HepG2 (cell line): ENCODE measurements around the gene OPRL1. TPM values are rescaled to one million over a fixed set of nuclear protein-coding genes. Genes with fewer than 3 reads are reported as not detected.
A peak's percentile ranks its signal among the peaks of the same experiment; 100 is the strongest.

ENCODE experiments used
- AGO1 ChIP-seq: fragments of 200-400 bp; formaldehyde crosslinking; IDR thresholded peaks from 2 replicates; pipeline ENCODE4 v1.6.1; 2017; ENCODE audit warnings: mild to moderate bottlenecking, low read depth, low read length, moderate library complexity; ENCODE audit not compliant: poor library complexity, severe bottlenecking
- GTF2F1 ChIP-seq: fragments of 150-350 bp; IDR thresholded peaks from 2 replicates; pipeline ENCODE4 v1.6.1; 2014; ENCODE audit warnings: low read length
- KAT8 ChIP-seq: IDR thresholded peaks from 2 replicates; pipeline ENCODE4 v1.6.1; 2016; ENCODE audit warnings: missing genetic modification reagents, missing compliant biosample characterization
- KDM1A ChIP-seq: IDR thresholded peaks from 2 replicates; pipeline ENCODE4 v1.6.1; 2016; ENCODE audit warnings: missing compliant biosample characterization
- NRL ChIP-seq: sonication (generic); formaldehyde crosslinking; IDR thresholded peaks from 2 replicates; pipeline ENCODE4 v1.5.0; 2020; ENCODE audit warnings: missing genetic modification reagents, mild to moderate bottlenecking, moderate library complexity, borderline replicate concordance
- RORA ChIP-seq: sonication (generic); formaldehyde crosslinking; IDR thresholded peaks from 2 replicates; pipeline ENCODE4 v1.5.0; 2020; ENCODE audit warnings: mild to moderate bottlenecking, missing genetic modification reagents, moderate library complexity
- SMARCC2 ChIP-seq: fragments of 450-650 bp; IDR thresholded peaks from 2 replicates; pipeline ENCODE4 v1.6.1; 2017; ENCODE audit warnings: antibody characterized with exemption, mild to moderate bottlenecking
- ZNF274 ChIP-seq: sonication (generic); formaldehyde crosslinking; IDR thresholded peaks from 2 replicates; pipeline ENCODE4 v1.5.1; 2020; ENCODE audit warnings: mild to moderate bottlenecking, missing genetic modification reagents
- ZNF333 ChIP-seq: sonication (generic); formaldehyde crosslinking; IDR thresholded peaks from 2 replicates; pipeline ENCODE4 v1.4.0; 2020; ENCODE audit warnings: mild to moderate bottlenecking, missing genetic modification reagents, borderline replicate concordance
- polyA plus RNA-seq, 8 experiments: library from polyadenylated mRNA; depleted of rRNA in 3 of 8; stranded (reverse) in 7 of 8; unstranded in 1 of 8; fragments of >200 nt; fragmentation: Illumina TruSeq in 4 of 8; extraction: Trizol in 4 of 8; gene quantifications; 2 replicates each; pipeline versions ENCODE4 v1.2.1 to v1.2.3, GENCODE V29; 2011 to 2016; ENCODE audit warnings: low read depth in 4 of 8, missing spikeins in 1 of 8, mixed read lengths in 1 of 8; ENCODE audit not compliant: insufficient read depth in 1 of 8
- total RNA-seq, 5 experiments: library from RNA; depleted of rRNA; stranded (reverse); fragments of >200 nt; fragmentation: Illumina TruSeq; extraction: Trizol; gene quantifications; 2 replicates each; pipeline ENCODE4 v1.2.3, GENCODE V29; 2016; ENCODE audit warnings: low read depth in 1 of 5
- TF ChIP-seq, protein P1 (sequence below): sonication (generic); formaldehyde crosslinking; IDR thresholded peaks from 2 replicates; pipeline ENCODE4 v1.5.0; 2020; ENCODE audit warnings: mild to moderate bottlenecking, missing genetic modification reagents
- TF ChIP-seq, protein P2 (sequence below): sonication (generic); formaldehyde crosslinking; IDR thresholded peaks from 2 replicates; pipeline ENCODE4 v1.9.0; 2021; ENCODE audit warnings: missing genetic modification reagents, borderline replicate concordance
- TF ChIP-seq, protein P3 (sequence below): sonication (generic); formaldehyde crosslinking; IDR thresholded peaks from 2 replicates; pipeline ENCODE4 v1.9.0; 2021; ENCODE audit warnings: mild to moderate bottlenecking, missing genetic modification reagents
- TF ChIP-seq, protein P4 (sequence below): sonication (generic); formaldehyde crosslinking; IDR thresholded peaks from 2 replicates; pipeline ENCODE4 v1.4.0; 2020; ENCODE audit warnings: missing genetic modification reagents, borderline replicate concordance

Gene OPRL1
- total and polyA plus RNA-seq, 2 of the 13 experiments (the other 11 are each of a cell fraction or from before 2014, with no cell fraction given), result 0.35 to 0.71 TPM

DNA sequence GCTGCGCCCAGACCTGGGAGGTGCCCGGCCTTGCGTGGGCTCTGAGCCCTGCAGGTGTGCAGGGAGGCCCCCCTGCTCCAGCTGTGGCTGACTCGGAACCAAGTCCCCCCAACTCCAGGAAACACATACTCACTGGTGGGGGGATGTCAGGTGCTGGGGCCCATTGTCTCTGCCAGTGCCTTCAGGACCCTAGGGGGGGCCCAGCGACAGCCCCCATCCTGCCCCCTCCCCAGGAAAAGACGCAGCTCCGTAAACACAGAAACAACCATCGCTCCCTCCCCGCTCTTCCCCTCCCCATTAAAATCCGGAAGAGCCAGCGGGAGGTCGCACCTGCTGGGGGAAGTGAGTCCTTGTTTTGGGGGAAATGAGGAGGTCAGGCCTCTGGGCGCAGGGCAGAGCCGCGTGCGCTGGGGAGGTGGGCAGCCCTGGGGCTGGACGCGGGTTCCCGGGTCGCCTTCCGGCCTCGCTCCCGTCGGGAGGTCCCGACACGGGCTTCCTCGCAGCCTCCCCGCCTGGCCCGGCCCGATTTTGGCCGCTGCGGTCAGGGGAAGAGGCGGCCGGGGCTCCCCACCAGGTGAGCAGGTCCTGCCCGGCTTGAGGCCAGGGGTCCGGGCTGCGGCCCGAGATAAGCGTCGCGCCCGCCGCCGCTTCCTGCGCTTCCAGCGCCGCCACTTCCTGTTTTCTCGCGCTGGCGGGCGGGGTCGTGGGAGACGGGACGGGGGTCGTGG lies 37.7 kb upstream of the OPRL1 start (continued):
- TF ChIP-seq ZNF274 (CRISPR knock-in tag) (no peak; the same call in 1 of the 2 replicates), GTF2F1 (no peak), SMARCC2 (no peak), NRL (CRISPR knock-in tag) (peak; percentile 93), AGO1 (peak; percentile 99), KDM1A (no peak), KAT8 (CRISPR knock-in tag) (peak; percentile 81), RORA (CRISPR knock-in tag) (no peak), ZNF333 (CRISPR knock-in tag) (peak; percentile 41; the same call in 1 of the 2 replicates)
- TF ChIP-seq, protein P1, sequence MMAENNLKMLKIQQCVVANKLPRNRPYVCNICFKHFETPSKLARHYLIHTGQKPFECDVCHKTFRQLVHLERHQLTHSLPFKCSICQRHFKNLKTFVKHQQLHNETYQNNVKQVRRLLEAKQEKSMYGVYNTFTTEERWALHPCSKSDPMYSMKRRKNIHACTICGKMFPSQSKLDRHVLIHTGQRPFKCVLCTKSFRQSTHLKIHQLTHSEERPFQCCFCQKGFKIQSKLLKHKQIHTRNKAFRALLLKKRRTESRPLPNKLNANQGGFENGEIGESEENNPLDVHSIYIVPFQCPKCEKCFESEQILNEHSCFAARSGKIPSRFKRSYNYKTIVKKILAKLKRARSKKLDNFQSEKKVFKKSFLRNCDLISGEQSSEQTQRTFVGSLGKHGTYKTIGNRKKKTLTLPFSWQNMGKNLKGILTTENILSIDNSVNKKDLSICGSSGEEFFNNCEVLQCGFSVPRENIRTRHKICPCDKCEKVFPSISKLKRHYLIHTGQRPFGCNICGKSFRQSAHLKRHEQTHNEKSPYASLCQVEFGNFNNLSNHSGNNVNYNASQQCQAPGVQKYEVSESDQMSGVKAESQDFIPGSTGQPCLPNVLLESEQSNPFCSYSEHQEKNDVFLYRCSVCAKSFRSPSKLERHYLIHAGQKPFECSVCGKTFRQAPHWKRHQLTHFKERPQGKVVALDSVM (CRISPR knock-in tag), result no peak
- TF ChIP-seq, protein P2, sequence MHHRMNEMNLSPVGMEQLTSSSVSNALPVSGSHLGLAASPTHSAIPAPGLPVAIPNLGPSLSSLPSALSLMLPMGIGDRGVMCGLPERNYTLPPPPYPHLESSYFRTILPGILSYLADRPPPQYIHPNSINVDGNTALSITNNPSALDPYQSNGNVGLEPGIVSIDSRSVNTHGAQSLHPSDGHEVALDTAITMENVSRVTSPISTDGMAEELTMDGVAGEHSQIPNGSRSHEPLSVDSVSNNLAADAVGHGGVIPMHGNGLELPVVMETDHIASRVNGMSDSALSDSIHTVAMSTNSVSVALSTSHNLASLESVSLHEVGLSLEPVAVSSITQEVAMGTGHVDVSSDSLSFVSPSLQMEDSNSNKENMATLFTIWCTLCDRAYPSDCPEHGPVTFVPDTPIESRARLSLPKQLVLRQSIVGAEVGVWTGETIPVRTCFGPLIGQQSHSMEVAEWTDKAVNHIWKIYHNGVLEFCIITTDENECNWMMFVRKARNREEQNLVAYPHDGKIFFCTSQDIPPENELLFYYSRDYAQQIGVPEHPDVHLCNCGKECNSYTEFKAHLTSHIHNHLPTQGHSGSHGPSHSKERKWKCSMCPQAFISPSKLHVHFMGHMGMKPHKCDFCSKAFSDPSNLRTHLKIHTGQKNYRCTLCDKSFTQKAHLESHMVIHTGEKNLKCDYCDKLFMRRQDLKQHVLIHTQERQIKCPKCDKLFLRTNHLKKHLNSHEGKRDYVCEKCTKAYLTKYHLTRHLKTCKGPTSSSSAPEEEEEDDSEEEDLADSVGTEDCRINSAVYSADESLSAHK (CRISPR knock-in tag), result no peak
- TF ChIP-seq, protein P3, sequence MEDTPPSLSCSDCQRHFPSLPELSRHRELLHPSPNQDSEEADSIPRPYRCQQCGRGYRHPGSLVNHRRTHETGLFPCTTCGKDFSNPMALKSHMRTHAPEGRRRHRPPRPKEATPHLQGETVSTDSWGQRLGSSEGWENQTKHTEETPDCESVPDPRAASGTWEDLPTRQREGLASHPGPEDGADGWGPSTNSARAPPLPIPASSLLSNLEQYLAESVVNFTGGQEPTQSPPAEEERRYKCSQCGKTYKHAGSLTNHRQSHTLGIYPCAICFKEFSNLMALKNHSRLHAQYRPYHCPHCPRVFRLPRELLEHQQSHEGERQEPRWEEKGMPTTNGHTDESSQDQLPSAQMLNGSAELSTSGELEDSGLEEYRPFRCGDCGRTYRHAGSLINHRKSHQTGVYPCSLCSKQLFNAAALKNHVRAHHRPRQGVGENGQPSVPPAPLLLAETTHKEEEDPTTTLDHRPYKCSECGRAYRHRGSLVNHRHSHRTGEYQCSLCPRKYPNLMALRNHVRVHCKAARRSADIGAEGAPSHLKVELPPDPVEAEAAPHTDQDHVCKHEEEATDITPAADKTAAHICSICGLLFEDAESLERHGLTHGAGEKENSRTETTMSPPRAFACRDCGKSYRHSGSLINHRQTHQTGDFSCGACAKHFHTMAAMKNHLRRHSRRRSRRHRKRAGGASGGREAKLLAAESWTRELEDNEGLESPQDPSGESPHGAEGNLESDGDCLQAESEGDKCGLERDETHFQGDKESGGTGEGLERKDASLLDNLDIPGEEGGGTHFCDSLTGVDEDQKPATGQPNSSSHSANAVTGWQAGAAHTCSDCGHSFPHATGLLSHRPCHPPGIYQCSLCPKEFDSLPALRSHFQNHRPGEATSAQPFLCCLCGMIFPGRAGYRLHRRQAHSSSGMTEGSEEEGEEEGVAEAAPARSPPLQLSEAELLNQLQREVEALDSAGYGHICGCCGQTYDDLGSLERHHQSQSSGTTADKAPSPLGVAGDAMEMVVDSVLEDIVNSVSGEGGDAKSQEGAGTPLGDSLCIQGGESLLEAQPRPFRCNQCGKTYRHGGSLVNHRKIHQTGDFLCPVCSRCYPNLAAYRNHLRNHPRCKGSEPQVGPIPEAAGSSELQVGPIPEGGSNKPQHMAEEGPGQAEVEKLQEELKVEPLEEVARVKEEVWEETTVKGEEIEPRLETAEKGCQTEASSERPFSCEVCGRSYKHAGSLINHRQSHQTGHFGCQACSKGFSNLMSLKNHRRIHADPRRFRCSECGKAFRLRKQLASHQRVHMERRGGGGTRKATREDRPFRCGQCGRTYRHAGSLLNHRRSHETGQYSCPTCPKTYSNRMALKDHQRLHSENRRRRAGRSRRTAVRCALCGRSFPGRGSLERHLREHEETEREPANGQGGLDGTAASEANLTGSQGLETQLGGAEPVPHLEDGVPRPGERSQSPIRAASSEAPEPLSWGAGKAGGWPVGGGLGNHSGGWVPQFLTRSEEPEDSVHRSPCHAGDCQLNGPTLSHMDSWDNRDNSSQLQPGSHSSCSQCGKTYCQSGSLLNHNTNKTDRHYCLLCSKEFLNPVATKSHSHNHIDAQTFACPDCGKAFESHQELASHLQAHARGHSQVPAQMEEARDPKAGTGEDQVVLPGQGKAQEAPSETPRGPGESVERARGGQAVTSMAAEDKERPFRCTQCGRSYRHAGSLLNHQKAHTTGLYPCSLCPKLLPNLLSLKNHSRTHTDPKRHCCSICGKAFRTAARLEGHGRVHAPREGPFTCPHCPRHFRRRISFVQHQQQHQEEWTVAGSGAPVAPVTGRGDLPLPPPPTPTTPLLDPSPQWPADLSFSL (CRISPR knock-in tag), result no peak
- TF ChIP-seq, protein P4, sequence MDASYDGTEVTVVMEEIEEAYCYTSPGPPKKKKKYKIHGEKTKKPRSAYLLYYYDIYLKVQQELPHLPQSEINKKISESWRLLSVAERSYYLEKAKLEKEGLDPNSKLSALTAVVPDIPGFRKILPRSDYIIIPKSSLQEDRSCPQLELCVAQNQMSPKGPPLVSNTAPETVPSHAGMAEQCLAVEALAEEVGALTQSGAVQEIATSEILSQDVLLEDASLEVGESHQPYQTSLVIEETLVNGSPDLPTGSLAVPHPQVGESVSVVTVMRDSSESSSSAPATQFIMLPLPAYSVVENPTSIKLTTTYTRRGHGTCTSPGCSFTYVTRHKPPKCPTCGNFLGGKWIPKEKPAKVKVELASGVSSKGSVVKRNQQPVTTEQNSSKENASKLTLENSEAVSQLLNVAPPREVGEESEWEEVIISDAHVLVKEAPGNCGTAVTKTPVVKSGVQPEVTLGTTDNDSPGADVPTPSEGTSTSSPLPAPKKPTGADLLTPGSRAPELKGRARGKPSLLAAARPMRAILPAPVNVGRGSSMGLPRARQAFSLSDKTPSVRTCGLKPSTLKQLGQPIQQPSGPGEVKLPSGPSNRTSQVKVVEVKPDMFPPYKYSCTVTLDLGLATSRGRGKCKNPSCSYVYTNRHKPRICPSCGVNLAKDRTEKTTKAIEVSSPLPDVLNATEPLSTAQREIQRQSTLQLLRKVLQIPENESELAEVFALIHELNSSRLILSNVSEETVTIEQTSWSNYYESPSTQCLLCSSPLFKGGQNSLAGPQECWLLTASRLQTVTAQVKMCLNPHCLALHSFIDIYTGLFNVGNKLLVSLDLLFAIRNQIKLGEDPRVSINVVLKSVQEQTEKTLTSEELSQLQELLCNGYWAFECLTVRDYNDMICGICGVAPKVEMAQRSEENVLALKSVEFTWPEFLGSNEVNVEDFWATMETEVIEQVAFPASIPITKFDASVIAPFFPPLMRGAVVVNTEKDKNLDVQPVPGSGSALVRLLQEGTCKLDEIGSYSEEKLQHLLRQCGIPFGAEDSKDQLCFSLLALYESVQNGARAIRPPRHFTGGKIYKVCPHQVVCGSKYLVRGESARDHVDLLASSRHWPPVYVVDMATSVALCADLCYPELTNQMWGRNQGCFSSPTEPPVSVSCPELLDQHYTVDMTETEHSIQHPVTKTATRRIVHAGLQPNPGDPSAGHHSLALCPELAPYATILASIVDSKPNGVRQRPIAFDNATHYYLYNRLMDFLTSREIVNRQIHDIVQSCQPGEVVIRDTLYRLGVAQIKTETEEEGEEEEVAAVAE (CRISPR knock-in tag), result no peak; the same call in 1 of the 2 replicates
